GM19452 (cell line): ENCODE data around the gene KLHL36.

Experiments
- ATAC-seq: cut with Tn5 transposase; IDR thresholded peaks from one replicate; pipeline ENCODE4 v1.9.1; 2021; ENCODE audit not compliant: unreplicated experiment

The KLHL36 gene

DNA sequence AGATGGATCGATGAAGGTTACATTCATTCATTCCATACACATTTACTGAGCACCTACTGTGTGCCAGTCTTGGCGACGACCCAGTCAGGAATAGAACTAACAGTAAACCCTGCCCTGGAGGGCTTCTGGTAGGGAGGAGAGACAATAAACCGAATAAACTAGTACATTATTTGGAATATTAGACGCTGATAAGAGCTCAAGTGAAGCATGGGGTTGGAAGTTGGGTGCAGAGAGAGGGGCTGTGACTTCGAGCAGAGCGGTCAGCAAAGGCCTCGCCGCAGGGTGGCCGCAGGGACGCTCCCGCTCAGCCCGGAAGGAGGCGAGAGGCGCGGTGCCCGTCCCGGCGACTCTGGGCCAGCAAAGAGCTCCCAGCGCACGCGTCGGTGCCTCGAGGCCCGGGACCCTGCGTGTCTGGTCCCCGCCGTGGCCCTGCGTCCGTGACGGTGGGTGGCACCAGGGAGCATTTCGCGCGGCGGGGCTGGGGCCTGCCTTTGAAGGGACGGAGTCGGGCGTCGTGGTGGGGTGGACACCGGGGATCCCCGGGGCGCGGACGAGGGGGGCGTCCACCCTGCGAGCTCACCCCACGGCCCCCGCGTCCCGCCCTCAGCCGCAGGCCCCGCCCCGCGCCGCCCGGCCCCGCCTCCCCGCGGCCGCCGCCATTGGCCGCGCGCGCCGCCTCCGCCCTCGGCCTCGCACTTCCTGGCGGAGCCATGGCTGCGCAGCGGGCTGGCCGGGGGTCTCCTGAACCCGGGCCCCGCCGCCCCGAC lies at the start of gene KLHL36:
Gene KLHL36, plus strand, starts transcription at position 684 of the 767 bp plus-strand sequence. CDS start 2,357 bp downstream, outside the sequence.
- peak; percentile 85 for ATAC-seq

DNA sequence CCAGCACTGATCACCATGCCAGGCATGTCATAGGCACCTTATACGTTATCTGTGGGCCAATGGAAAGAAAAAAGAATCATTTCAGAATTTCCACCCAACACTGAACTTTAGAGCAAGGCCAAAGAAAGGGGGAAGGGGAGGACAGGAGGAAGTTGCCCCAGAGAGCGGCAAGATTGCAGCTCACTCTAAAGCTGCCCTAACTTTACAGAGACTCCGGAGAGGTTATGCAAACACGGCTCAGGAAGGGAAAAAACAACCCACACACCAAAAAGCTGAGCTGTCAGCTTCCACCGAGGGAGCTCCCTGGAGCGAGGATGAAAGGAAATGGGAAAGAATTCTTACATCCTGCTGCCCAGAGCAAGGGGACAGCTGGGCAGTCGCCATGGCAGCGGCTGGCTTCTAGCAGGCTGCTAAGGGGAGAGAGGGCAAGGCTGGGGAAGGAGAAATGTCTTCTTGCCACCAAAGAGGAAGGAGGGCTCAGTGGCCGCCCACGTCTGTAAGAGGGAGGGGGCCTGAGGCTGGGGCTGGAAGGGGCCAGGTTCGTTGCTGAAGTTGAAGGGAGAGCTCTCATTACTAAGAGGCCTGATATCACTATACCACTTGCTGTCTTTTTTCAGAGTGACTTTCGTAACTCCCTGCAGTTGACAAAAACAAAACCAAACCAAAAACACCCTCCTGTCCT lies 48.6 kb upstream of the KLHL36 start:
- no peak for ATAC-seq

DNA sequence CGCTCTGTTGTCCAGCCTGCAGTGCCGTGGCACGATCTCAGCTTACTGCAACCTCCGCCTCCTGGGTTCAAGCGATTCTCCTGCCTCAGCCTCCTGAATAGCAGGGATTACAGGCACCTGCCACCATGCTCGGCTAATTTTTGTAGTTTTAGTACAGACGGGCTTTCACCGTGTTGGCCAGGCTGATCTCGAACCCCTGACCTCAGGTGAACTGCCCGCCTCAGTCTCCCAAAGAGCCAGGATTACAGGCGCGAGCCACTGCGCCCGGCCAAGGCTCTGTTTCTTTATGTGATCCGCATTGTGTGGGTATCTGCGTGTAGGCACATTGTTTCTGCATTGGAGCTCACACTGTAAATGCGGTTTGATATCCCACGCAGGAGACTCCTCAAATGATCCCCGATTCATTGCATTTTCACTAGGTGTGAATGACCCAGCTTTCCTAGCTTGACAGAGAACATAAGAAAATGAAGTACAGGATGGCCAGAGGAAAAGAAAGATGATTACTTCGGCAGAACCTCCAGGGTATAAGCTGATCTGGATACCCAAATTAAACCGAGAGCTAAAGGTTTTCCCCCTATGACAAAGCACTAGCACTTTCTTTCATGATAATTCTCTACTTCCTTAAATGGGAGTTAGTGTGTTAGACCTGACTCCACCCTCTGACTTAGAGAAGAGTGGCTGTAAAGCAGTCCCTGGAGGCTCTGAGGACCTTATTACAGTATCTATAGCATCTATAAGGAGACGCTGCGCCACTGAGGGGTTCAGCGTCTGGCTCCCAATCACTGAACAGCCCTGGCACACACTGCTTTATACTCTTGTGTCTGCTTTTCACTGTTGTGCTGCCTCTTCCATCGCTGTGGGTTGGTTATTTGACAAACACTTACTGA lies 47.7 kb upstream of the KLHL36 start:
- peak; percentile 73 for ATAC-seq

DNA sequence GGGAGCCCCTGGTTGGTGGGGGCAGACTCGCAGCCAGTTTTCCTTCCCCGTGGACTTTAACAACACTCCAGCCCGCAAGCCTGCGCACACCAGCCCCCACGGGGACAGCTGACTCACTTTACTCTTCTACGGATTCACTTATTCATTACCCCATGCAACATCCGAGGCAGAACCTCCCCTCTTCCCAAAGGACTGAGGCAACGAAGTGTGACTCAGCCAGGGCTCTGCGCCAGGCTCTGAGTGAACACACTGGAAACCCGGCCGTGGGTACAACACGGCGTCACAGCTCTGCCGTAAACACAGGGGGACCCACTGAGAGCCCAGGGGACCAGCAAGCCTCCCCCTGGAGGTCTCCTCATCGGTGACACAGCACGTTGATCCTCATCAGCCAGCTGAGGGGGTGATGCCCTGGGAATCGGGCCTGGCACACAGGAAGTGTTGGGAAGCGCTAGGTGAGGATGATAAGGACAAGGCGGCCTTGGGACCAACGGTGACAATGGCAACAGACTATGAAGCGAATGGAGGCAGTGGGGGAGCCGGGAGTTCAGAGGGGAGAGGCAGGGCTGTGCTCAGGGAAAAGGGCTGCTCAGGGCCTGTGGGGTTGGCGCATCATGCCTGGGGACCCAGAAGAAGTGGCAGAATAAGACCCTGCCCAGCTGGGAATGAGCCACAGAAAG lies 45.0 kb upstream of the KLHL36 start:
- ATAC-seq, result no peak

DNA sequence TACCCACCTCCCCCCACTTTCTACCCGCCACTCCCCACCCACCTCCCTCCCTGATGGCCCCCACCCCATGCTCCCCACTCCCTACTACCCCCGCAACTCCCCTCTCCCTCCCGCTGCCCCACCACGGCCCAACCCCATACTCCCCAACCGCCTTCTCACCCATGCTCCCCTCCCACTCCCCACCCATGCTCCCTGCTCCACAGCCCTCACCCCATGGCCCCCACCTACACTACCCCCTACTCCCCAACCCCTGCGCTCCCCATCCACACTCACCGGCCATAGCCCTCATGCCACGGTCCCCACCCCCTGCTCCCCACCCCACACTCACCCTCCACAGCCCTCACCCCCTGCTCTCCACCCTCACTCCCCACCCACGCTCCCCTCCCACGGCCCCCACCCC lies 44.4 kb upstream of the KLHL36 start:
- ATAC-seq, result no peak

DNA sequence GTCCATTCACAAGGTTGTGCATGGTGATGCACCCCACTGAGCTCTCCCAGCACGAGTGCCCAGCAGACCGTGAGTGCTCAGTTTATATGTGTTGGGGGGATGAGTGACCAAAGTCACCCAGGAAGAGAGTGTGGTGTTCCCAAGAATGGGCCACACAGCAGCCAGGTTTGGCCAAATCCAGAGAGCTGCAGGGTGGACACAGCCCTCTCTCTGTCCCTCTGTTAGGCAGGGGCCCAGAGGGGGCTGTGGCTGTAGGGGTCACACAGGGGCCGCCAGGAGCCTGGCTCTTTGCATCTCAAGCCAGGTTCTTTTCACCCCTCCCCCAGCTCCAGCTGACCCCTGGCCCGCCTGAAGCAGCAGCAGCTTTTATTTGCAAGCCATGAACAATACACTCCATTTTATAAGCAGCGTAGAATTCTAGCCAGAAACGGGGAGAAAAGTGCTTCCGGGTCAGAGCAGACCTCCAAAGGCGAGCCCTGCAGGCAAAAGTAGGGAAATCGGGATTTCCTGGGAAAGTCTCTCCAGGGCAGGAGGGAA lies 43.8 kb upstream of the KLHL36 start:
- ATAC-seq, result no peak

DNA sequence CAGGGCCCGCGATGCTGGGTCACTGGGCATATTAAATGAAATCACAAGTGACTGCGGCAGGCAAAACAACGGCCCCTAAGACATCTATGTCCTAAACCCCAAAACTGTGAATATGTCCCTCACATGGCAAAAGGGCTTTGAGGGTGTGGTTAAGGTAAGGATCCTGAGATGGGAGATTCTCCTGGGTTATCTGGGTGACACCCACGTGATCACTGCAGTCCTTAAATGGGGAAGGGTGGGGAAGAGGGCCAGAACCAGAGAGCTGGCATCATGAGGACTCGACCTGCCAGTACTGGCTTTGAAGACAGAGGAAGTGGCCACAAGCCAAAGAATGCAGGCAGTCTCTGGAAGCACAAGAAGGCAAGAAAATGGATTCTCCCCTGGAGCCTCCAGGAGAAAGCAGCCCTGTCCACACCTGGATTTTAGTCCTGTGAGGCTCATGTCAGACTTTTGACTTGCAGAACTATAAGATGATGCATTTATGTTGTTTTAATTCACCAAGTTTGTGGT lies 42.9 kb upstream of the KLHL36 start:
- no peak for ATAC-seq

DNA sequence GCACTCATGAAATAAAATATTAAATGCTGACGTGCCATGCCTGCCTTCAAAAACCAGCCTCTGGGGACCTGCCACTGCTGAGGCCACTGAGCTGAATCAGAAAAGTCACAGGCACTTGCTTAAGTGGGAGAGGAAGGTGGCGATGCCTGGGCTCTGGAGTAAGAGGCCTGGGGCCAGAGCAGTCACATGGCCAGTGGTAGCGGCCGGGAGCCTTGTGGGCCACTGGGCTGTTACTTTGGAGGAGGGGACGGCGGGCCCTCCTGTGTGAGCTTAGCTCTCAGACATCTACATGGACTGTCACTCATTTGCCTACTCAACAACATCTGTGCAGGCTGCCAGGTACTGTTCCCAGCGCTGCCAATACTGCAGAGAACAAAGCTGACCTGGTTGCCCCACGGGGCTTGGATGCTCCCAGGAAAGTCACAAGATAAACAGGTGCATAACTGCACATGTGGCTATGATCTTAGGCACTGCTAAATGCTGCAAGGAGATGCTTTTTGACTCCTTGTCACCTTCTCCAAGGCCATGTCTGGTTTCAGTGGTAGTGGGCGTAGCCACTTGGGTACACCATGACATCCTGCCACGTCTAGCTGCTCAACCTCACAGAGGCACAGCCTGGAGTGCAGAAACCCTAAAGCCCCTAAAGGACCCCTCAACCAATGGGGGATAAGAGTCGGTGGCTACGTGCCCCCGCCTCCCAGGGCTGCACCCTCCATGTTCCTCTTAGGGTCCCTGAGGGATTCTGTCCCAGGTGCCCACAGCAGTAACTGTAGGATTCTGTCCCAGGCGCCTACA lies 42.0 kb upstream of the KLHL36 start:
- no peak for ATAC-seq

DNA sequence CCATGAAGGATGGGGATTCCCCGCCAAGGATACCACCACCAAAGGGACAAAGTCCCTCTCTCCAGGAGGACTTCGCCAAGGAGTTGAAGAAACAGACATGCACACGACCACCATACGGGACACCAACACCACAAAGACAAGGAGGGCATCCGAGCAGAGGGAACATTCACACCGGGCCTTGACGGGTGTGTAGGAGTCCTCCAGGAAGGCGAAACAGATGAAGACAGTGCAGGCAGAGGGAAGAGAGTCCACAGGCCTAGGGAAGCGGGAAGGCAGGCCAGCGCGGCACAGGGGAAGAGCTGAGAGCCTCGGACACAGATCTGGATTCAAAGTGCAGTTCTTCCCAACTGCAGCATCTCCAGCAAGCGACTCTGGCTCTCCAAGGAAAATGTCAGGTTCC lies 41.2 kb upstream of the KLHL36 start:
- ATAC-seq, result no peak

DNA sequence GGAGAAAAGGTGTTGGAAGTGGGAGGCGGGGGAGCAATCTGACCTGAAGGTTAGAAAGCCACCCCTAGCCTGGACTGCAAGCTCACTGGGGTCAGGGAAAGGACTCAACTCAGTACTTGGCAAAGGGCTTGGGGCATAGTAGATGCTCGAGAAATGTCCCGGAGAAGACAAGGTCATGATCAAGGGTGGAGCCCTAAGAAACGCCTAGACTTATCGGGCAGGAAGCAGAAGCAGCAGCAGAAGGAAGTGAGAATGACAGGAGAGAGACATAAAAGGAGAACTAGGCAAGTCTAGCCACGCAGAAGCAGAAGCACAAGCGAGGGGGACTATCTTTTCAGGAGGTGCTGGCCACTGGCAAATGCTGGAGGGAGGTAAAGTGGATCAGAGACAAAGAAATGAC lies 40.6 kb upstream of the KLHL36 start:
- peak; percentile 53 for ATAC-seq

DNA sequence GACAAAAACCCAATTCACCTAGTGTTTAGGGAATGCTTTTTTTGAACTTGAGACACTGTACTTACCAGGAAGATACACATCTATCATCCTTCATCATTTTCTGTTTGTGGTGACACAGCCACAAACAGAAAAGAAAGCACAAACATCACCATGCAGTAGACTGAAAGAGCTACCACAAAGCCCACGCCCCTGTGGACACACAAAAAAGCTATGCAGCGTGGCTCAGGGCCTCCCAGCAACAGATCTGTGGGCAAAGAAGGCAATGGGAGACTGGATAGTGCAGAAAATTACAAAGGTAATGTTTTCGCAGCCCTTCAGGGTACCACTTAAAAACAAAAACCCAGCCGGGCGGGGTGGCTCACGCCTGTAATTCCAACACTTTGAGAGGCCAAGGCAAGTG lies 40.0 kb upstream of the KLHL36 start:
- no peak for ATAC-seq

DNA sequence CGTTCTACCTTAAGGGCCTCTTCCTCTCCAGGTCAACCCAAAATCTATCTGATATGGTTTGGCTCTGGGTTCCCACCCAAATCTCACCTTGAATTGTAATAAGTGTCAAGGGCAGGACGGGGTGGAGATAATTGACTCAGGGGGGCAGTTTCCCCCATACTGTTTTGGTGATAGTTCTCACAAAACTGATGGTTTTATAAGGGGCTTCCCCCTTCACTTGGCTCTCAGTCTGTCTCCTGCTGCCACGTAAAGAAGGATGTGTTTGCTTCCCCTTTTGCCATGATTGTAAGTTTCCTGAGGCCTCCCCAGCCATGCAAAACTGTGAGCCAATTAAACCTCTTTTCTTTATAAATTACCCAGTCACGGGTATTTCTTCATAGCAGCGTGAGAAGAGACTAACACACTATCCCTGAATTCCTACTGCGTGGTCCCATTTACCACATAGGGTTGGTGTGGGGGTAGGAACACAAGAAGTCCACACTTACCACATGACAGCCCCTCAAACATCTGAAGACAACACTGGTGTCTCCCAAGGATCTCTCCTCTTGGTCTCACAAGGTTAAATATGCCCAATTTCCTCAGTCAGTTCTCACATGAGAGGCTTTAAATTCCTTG lies 38.6 kb upstream of the KLHL36 start:
- ATAC-seq, result no peak

DNA sequence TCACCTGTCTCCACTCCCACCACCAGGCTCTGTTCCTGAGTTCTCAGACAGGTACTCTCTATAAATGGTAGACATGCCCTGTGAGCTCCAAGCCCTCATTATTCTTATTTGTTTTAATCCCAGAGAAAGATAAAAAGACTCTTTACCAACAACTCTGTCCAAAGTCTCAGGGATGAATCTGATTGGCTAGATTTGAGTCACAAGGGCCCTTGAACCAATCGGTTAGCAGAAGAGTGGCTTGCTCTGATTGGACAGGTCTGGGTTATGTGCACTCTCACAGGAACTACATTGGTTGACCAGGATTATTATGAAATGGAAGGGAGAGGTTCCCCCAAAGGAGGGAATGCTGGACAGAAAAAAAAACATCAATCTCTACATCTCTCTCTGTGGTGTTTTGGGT lies 37.9 kb upstream of the KLHL36 start:
- ATAC-seq, result no peak

DNA sequence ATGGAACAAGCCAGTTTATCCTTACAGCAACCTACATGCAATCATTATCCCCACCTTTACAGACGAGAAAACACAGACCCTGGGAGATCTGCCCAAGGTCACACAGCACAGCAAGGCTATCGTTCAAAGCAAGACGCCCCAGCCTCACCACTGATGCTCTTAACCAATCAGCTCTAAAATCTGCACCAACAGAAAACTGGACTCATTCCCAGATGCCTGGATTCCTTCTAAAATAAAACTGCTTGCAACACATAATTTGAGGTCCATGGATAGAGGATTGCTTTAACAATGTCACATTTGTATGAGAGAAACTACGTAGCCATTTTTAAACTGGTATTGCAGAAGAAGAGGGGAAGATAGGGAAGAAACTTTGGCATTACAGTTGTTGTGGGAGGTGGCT lies 37.3 kb upstream of the KLHL36 start:
- no peak for ATAC-seq

DNA sequence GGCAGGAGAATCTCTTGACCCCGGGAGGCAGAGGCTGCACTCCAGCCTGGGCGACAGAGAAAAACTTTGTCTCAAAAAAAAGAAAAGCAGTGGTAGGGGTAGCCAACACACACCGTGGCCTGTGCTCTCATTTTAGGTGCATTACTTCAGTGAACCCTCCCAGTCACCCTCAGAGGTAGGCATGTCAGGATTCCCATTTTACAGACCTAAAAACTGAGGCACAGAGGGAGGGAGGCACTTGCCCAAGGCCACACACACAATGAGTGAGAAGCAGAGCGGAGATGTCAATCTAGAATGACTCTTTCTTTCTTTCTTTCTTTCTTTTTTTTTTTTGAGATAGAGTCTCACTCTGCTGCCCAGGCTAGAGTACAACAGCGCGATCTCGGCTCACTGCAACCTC lies 35.6 kb upstream of the KLHL36 start:
- ATAC-seq, result no peak

DNA sequence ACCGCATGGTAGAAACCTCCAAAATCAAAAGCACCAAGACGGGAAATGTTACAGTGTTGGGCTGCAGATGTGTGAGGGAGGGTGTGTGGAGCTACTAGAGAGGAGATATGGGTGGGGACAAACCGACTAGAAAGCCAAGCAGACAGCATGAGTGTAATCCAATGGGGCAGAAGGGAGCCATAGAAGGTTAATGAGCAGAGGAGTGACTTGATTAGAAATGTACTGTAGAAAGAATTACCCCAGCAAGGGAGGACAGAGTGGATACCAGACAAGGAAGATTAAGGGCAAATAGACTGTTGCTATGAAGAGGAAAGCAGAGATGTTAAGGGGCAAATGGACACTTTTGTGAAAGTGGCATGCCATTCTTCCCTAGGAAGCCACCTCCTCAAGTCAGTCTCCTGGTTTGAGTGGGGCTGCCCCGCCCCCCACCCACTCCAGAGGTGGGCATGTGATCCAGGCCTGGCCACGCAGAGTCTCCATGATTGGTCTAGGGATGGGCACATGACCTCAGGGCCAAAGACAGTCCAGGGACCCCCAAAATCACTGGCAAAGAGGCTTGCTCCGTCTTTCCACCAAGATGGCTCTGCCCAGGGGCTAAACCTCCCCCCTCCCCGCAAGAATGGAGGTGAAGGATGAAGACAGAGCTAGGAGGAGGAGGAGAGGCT lies 34.8 kb upstream of the KLHL36 start:
- ATAC-seq, result no peak

DNA sequence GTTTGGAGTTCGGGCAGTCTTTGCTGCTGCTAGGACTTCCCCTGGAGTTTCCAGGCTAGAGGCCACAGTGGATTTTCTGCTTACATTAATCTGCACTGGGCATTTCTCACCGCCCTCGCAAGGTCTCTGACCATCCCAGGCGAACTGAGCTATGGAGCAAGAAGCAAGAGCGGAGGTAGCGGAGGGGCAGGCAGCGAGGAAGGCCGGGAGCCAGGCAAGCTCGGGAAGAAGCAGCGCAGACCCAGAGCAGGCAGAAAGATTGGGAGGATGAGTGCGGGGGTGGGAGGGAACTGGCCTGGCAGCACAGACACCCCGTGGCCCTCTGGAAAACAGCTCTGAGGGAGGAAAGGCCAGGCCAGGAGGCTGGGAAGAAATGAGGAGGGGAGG lies 34.2 kb upstream of the KLHL36 start:
- ATAC-seq, result no peak

DNA sequence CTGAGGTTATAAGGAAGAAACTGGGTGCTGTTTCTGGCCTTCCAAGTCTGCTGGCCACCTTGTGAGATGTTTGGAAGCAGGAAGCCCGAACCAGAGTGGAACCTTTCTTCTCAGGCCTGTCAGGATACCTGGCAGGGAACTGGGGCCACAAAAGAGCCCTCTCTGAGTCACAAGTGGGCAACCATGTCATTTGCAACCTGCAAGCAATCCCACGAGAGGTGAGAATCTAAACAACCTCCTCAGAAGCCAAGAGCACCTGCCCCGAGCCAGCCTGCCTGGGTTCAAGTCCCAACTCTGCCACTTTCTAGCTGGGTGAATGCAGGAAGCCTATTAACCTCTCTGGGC lies 33.7 kb upstream of the KLHL36 start:
- no peak for ATAC-seq
